Left hindlimb (tissue), 1 donor: Measurements from ENCODE around the gene PCAT6.

ENCODE experiments used
- DNase-seq: peaks from one replicate; pipeline ENCODE4 v3.0.0-alpha.2; 2018

Gene PCAT6

GRCh38 chr1:202852163-202852904 is 41.6 kb downstream of the PCAT6 start:
- DNase-seq: no peak

DNA sequence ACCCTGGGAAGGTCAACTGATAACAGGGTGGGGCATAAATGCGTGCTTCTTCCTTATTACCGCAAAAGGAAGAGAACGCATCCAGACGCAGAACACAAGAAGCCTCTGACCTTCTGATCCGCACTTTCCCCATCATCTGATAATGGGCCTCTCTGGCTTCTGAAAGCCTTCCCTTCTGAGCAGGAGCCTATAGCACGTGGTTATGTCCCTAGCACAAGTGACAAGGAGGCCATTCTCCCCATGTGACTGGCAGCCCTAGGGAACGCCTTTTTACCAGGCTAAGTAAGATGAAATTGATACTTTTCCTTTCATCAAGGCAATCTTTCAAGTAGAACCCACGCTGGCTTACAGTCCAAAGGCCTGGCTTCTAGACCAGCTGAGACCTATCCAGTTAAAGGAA is 44.0 kb downstream of the PCAT6 start:
- no peak for DNase-seq

- no peak for DNase-seq
Observed at GRCh38 chr1:202856014-202856413, 45.3 kb downstream of the PCAT6 start.

DNA sequence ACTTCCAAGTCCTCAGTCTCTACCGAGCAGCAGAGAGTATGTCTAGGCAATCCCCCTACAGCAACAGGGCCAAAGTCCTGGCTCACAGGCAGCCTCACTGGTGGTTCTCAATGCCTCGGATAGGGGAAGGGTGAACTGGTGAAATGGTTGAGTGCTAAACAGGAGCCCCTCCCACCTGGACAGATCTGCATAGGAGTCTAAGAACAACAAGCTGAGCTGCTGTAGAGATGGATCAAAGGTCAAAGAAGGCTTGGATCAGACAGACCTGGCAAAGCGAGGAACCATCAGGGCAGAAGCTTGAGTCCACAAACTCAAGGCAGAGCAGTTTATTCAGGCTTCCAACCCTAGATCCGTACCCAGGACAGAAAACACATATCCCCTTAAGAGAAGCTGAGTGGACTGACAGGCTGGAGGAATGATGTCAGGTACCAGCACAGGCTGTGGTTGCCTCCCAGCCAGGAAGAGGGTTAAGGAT is 46.4 kb downstream of the PCAT6 start:
- DNase-seq: no peak

DNA sequence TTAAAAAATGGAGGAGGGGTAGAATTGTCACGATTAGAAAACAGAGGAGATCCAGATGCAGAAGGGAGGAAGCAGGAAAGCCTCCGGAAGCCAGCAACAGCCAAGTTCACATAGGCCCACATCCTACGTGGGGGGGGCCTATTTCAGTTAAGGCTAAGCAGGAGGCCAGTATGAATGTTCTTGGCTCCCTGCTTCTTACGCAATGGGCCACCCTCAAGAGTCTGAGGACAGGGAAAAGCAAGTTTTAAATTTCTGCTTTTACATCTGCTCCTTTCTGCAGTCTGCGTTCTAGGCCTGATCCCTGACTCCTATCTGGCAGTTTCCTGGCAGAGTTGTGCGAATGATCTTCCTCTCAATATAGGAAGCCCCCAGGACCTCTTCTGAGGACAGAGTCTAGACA is 47.6 kb downstream of the PCAT6 start:
- DNase-seq: no peak

DNA sequence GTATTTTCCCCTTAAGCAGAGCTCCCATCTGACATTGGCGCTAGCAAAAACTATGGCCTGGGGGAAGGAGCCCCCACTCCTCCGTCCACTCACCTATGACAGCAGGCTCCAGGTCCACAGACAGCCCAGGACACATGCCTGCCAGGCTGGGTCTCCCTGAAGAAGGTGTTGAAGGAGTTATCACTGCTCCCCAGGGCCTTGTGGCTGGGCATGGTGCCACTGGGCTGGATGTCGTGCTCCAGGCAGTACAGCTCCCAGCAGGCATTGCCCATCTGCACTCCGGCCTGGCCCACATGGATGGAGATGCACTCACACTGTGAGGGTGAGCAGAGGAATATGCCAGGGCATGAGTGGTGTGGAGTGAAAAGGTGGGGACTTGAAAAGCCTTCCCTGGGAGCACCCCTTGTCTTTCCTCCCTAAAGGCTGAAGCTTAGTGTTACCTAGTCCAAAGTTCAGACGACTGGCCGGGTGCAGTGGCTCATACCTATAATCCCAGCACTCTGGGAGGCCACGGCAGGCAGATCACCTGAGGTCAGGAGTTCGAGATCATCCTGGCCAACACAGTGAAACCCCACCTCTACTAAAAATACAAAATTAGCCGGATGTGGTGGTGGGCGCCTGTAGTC is 48.1 kb downstream of the PCAT6 start:
- no peak for DNase-seq

DNA sequence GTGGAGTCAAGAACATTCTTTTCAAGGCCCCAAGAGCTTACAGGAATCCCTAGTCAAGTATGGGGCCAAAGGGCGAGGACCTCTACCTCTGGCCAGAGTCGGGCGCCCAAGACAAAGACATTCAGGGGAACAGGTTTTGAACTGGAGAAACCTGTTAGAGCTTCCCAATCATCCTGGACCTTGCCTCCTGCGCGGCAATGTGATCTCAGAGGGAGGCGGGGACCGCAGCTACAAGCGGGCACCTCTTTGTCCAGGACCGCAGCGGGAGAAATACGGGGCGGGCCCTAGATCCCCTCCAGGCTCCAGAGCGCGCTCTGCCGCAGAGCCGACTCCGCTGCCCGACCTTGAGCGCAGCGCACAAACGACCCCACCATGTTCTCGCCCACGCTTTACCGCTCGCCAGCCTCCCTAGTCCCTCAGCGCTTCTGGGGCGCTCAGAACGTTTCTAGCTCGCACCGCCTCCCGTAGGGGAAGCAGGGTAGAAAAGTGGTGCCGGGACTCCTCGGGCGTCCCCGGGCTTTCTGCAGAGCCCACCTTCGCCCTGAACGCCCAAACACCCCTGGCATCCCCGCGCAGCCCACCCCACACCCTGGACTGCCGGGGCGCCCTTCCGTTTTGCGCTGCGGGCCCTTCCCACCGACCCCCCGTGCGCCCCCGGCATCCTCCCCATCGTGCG is 50.1 kb downstream of the PCAT6 start:
- peak; percentile 38 for DNase-seq
